IMR-90 (cell line): Measurements from ENCODE around the gene BTBD2. TPM values are rescaled to one million over a fixed set of nuclear protein-coding genes. Genes with fewer than 3 reads are reported as not detected.

Experiments used
- ATAC-seq: fragments of 200-7000 bp; cut with Tn5 transposase; 2 replicates; pipeline ENCODE4 v1.9.1; 2020; ENCODE audit warnings: low read depth, mild to moderate bottlenecking, moderate library complexity
- BruUV-seq: library from RNA; stranded (reverse); fragments of 400-500 nt; replicated peaks from 2 replicates; lab custom pipeline; 2021; lab: Mats Ljungman, UMichigan
- CTCF ChIA-PET: fragments of 300-600 bp; formaldehyde crosslinking; extraction: SDS; loops from one replicate; lab custom pipeline; 2021; ENCODE audit warnings: antibody characterized with exemption; lab: Yijun Ruan, JAX
- POLR2A ChIA-PET: fragments of 300-600 bp; sonication (Branson Sonifier 250); formaldehyde crosslinking; loops from one replicate; lab custom pipeline; 2022; ENCODE audit warnings: antibody characterized with exemption; ENCODE audit not compliant: unreplicated experiment; lab: Charles Lee
- DNase-seq: peaks from one replicate; pipeline ENCODE4 v3.0.0; 2013
- H2AFZ ChIP-seq: replicated peaks from 2 replicates; pipeline ENCODE3; 2013; ENCODE audit warnings: low read length, mild to moderate bottlenecking; ENCODE audit not compliant: poor library complexity
- H2AK5ac ChIP-seq: 2 replicates; pipeline ENCODE4 v1.6.1; 2013; ENCODE audit warnings: low read depth, low read length, inconsistent platforms
- H2AK9ac ChIP-seq: replicated peaks from 2 replicates; pipeline ENCODE3; 2013; ENCODE audit warnings: mild to moderate bottlenecking, low read depth, low read length, moderate library complexity; ENCODE audit not compliant: poor library complexity
- H2BK120ac ChIP-seq: 2 replicates; pipeline ENCODE4 v1.6.1; 2013; ENCODE audit warnings: low read depth, low read length, inconsistent platforms
- H2BK15ac ChIP-seq: 3 replicates; pipeline ENCODE4 v1.6.1; 2013; ENCODE audit warnings: low read depth, low read length, inconsistent platforms
- H2BK20ac ChIP-seq: 2 replicates; pipeline ENCODE4 v1.6.1; 2013; ENCODE audit warnings: low read depth, mild to moderate bottlenecking, inconsistent platforms, low read length, moderate library complexity
- H2BK5ac ChIP-seq: 2 replicates; pipeline ENCODE4 v1.6.1; 2013; ENCODE audit warnings: mild to moderate bottlenecking, low read depth, low read length, inconsistent platforms; ENCODE audit not compliant: poor library complexity, severe bottlenecking
- H3K14ac ChIP-seq: replicated peaks from 2 replicates; pipeline ENCODE4 v1.6.1; 2013; ENCODE audit warnings: low read depth, low read length, inconsistent platforms
- H3K18ac ChIP-seq: 2 replicates; pipeline ENCODE4 v1.6.1; 2013; ENCODE audit warnings: low read depth, low read length, control low read depth
- H3K23ac ChIP-seq: 2 replicates; pipeline ENCODE4 v1.6.1; 2013; ENCODE audit warnings: low read depth, low read length, inconsistent platforms
- H3K27ac ChIP-seq: 2 replicates; pipeline ENCODE4 v1.5.1; 2013; ENCODE audit warnings: mild to moderate bottlenecking, control low read depth, low read length; ENCODE audit not compliant: insufficient read depth
- H3K27me3 ChIP-seq: 2 replicates; pipeline ENCODE4 v1.6.1; 2013; ENCODE audit warnings: low read length; ENCODE audit not compliant: control insufficient read depth, insufficient read depth
- H3K36me3 ChIP-seq: 2 replicates; pipeline ENCODE4 v1.6.1; 2013; ENCODE audit warnings: low read length, mixed read lengths; ENCODE audit not compliant: control insufficient read depth, insufficient read depth
- H3K4ac ChIP-seq: 2 replicates; pipeline ENCODE4 v1.6.1; 2013; ENCODE audit warnings: low read depth, low read length, inconsistent platforms
- H3K4me1 ChIP-seq: 2 replicates; pipeline ENCODE4 v1.6.1; 2013; ENCODE audit warnings: low read length, mixed read lengths; ENCODE audit not compliant: control insufficient read depth, insufficient read depth
- H3K4me2 ChIP-seq: 2 replicates; pipeline ENCODE4 v1.6.1; 2013; ENCODE audit warnings: low read depth, mild to moderate bottlenecking, control low read depth, low read length, moderate library complexity
- H3K4me3 ChIP-seq: 2 replicates; pipeline ENCODE4 v1.5.1; 2013; ENCODE audit warnings: low read depth, mild to moderate bottlenecking, control low read depth, low read length, moderate library complexity; ENCODE audit not compliant: insufficient read depth
- H3K56ac ChIP-seq: 2 replicates; pipeline ENCODE4 v1.6.1; 2013; ENCODE audit warnings: low read length, inconsistent platforms; ENCODE audit not compliant: insufficient read depth; ENCODE audit errors: extremely low read depth
- H3K79me1 ChIP-seq, 2 experiments: 2 replicates each; pipeline ENCODE4 v1.6.1; 2013; ENCODE audit warnings: low read length in 2 of 2, inconsistent platforms in 1 of 2, low read depth in 1 of 2
- H3K9ac ChIP-seq: 2 replicates; pipeline ENCODE4 v1.6.1; 2013; ENCODE audit warnings: low read depth, low read length, control low read depth
- H3K9me1 ChIP-seq: 2 replicates; pipeline ENCODE4 v1.6.1; 2013; ENCODE audit warnings: low read length, inconsistent platforms; ENCODE audit not compliant: insufficient read depth
- H3K9me3 ChIP-seq: 2 replicates; pipeline ENCODE4 v1.6.1; 2013; ENCODE audit warnings: low read length; ENCODE audit not compliant: control insufficient read depth, insufficient read depth
- H4K20me1 ChIP-seq: 2 replicates; pipeline ENCODE4 v1.6.1; 2013; ENCODE audit warnings: low read length, inconsistent platforms; ENCODE audit not compliant: insufficient read depth
- H4K5ac ChIP-seq: 2 replicates; pipeline ENCODE4 v1.6.1; 2013; ENCODE audit warnings: mild to moderate bottlenecking, low read depth, low read length, control low read depth
- H4K8ac ChIP-seq, 2 experiments: 2 replicates each; pipeline ENCODE4 v1.6.1; 2013; ENCODE audit warnings: low read depth in 2 of 2, low read length in 2 of 2, control low read depth in 1 of 2, inconsistent platforms in 1 of 2
- H4K91ac ChIP-seq: 2 replicates; pipeline ENCODE4 v1.6.1; 2013; ENCODE audit warnings: low read depth, low read length, inconsistent platforms; ENCODE audit not compliant: insufficient read depth
- MAFK ChIP-seq: IDR thresholded peaks from 2 replicates; pipeline ENCODE4 v1.6.1; 2012; ENCODE audit warnings: low read depth, low read length, improper control_type of control experiment
- MXI1 ChIP-seq: IDR thresholded peaks from 2 replicates; pipeline ENCODE4 v1.6.1; 2012; ENCODE audit warnings: low read depth, mild to moderate bottlenecking, low read length, moderate library complexity, borderline replicate concordance
- RAD21 ChIP-seq: IDR thresholded peaks from 2 replicates; pipeline ENCODE4 v1.6.1; 2012; ENCODE audit warnings: low read length, improper control_type of control experiment
- RCOR1 ChIP-seq: IDR thresholded peaks from 2 replicates; pipeline ENCODE4 v1.6.1; 2012; ENCODE audit warnings: mild to moderate bottlenecking, low read length, improper control_type of control experiment; ENCODE audit not compliant: insufficient replicate concordance
- WGBS, 2 experiments: methylation state at CpG; one replicate each; pipeline versions ENCODE4 v1.1.5 to v1.1.7; 2013; ENCODE audit warnings: missing lambda C conversion rate in 2 of 2; ENCODE audit not compliant: insufficient read length in 1 of 2; ENCODE audit errors: extremely low coverage in 2 of 2; 5-methylcytosine and 5-hydroxymethylcytosine counted together
- dilution Hi-C: fragments of 300-500 bp; cut with HindIII; formaldehyde crosslinking; loops from one replicate; pipeline ENCODE4 v1.14.3; 2018; ENCODE audit warnings: low sequenced_read_pairs; ENCODE audit not compliant: unreplicated experiment
- in situ Hi-C: fragments of 300-500 bp; cut with MboI; formaldehyde crosslinking; loops from 3 replicates; pipeline ENCODE4 v1.14.3; 2019; ENCODE audit warnings: low sequenced_read_pairs, inconsistent platforms, mixed read lengths
- intact Hi-C: fragments of 100-400 bp; cut with micrococcal nuclease; formaldehyde crosslinking; loops from 2 replicates; pipeline ENCODE4 v1.10.0; 2022
- polyA plus RNA-seq, 3 experiments: library from polyadenylated mRNA; depleted of rRNA; stranded (reverse); fragments of >200 nt; gene quantifications; 2 replicates each; pipeline ENCODE4 v1.2.3, GENCODE V29; 2012; ENCODE audit warnings: low replicate concordance in 1 of 3
- total RNA-seq: library from RNA; depleted of rRNA; stranded (reverse); fragments of >200 nt; gene quantifications from 2 replicates; pipeline ENCODE4 v1.2.3, GENCODE V29; 2012

BTBD2 gene
- total and polyA plus RNA-seq, 2 of the 4 experiments (the other 2 are of a cell fraction): 24.4 to 65.7 TPM

- no peak overlapping the region for H3K27ac ChIP-seq
- H2BK120ac ChIP-seq: no peak overlapping the region
- peaks cover 5% of the 10 kb centered on the region; the same call in 1 of the 2 replicates for H3K9me1 ChIP-seq
- H2BK20ac ChIP-seq: no peak overlapping the region
- H3K18ac ChIP-seq: no peak overlapping the region
- H4K91ac ChIP-seq: no peak overlapping the region
- BruUV-seq: no TSS peak
- no peaks in the 10 kb centered on the region; the same call in 1 of the 2 replicates for H3K9me3 ChIP-seq
- WGBS, 2 experiments: no CpG with 5 or more reads among the region's 7 CpGs
- in situ Hi-C loops (no loop called here), dilution Hi-C loops (no loop called here), intact Hi-C loops (no loop called here)
- H2AFZ ChIP-seq: no peak overlapping the region
- DNase-seq (no peak), ATAC-seq (no peak)
- H3K4me1 ChIP-seq: peaks cover 7% of the 10 kb centered on the region
- TF ChIP-seq RCOR1: no peak
- no peak for TF ChIP-seq RAD21
- no peak for TF ChIP-seq MXI1
- no peak for TF ChIP-seq MAFK
- no peak overlapping the region for H4K5ac ChIP-seq
- no peak overlapping the region for H3K9ac ChIP-seq
- H3K4me3 ChIP-seq: no peak overlapping the region
- H3K79me1 ChIP-seq: peaks cover 5 to 27% of the 10 kb centered on the region in 2 experiments; a peak in 2 of 4 replicates
- no peak overlapping the region for H2AK5ac ChIP-seq
- no peak overlapping the region for H2BK15ac ChIP-seq
- H3K56ac ChIP-seq: no peak overlapping the region
- no peaks in the 10 kb centered on the region for H3K27me3 ChIP-seq
- no peak overlapping the region for H3K23ac ChIP-seq
- no peak overlapping the region for H3K4ac ChIP-seq
- no peaks in the 10 kb centered on the region for H3K36me3 ChIP-seq
- H2BK5ac ChIP-seq: no peak overlapping the region
- peak overlapping the region; percentile 76 for H2AK9ac ChIP-seq
- ChIA-PET CTCF (no interaction called here), POLR2A (no interaction called here)
- H4K20me1 ChIP-seq: peaks cover 12% of the 10 kb centered on the region
- H3K4me2 ChIP-seq: no peak overlapping the region
- no peak overlapping the region for H4K8ac ChIP-seq
- no peak overlapping the region for H3K14ac ChIP-seq
Measured at GRCh38 chr19:1938071-1938470, 77.4 kb downstream of the BTBD2 start.
